Uterus (tissue), 2 donors: ENCODE measurements around the gene CDC20.
A peak's percentile ranks its signal among the peaks of the same experiment; 100 is the strongest.

Experiments used
- CTCF ChIP-seq, 4 experiments: fragments of 200-600 bp in 2 of 4; fragments of 450-650 bp in 2 of 4; sonication (generic) in 2 of 4; IDR thresholded peaks; one replicate each; pipeline ENCODE4 v1.5.1; 2016 to 2019; ENCODE audit warnings: antibody characterized with exemption in 4 of 4, mild to moderate bottlenecking in 2 of 4, moderate library complexity in 1 of 4
- POLR2A ChIP-seq, 2 donors: fragments of 450-650 bp; IDR thresholded peaks; one replicate each; pipeline ENCODE4 v1.6.1; 2016; ENCODE audit warnings: antibody characterized with exemption in 2 of 2, mild to moderate bottlenecking in 1 of 2, moderate library complexity in 1 of 2

- TF ChIP-seq CTCF (IDR thresholded peaks at IDR 0.05) = no peak
- peak; percentile 40 to 72 for TF ChIP-seq POLR2A (IDR thresholded peaks at IDR 0.05)
These were observed 30.8 kb downstream of the CDC20 start, which contains the start of the genes MED8 and SZT2 for GRCh38 chr1:43389326-43390313.
